ENCODE measurements around the gene GPR180.

DNA sequence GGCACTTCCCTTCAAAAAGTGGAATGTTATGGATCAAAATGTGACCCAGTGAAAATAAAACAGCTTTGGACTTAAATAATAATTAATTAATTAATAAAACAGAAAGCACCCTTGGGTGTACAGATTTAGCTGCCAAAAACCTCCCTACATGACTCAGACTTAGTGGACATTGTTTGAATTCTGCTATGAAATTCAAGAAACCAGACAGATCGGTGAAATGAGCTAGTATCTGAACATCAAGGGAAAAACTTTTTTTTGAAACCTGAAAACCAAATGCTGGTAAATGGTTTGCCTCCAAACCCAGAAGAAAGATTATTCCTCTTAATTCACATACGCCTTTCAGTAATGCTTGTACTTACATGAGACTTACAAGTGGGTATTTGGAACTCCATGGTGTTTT is 77.2 kb downstream of the GPR180 start:
- TF ChIP-seq, protein P1, sequence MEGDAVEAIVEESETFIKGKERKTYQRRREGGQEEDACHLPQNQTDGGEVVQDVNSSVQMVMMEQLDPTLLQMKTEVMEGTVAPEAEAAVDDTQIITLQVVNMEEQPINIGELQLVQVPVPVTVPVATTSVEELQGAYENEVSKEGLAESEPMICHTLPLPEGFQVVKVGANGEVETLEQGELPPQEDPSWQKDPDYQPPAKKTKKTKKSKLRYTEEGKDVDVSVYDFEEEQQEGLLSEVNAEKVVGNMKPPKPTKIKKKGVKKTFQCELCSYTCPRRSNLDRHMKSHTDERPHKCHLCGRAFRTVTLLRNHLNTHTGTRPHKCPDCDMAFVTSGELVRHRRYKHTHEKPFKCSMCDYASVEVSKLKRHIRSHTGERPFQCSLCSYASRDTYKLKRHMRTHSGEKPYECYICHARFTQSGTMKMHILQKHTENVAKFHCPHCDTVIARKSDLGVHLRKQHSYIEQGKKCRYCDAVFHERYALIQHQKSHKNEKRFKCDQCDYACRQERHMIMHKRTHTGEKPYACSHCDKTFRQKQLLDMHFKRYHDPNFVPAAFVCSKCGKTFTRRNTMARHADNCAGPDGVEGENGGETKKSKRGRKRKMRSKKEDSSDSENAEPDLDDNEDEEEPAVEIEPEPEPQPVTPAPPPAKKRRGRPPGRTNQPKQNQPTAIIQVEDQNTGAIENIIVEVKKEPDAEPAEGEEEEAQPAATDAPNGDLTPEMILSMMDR (conservative IDR thresholded peaks at IDR 0.05; ENCODE audit: low read depth in 2 of 2), result no peak
- TF ChIP-seq EZH2phosphoT487 (IDR thresholded peaks at IDR 0.05; ENCODE audit: unreplicated experiment), result no peak
- TF ChIP-seq EZH2 (IDR thresholded peaks at IDR 0.05; ENCODE audit: low read depth, unreplicated experiment), result no peak
- TF ChIP-seq ZNF331 (CRISPR knock-in tag; IDR thresholded peaks at IDR 0.05; ENCODE audit: low read depth), result no peak
- TF ChIP-seq POLR2AphosphoS5 (IDR thresholded peaks at IDR 0.05; ENCODE audit: low read depth), result no peak
